Sigmoid colon (tissue), 3 donors: ENCODE measurements around the gene WSB1.

ENCODE experiments used
- POLR2A ChIP-seq, 2 donors: fragments of 450-650 bp; IDR thresholded peaks; one replicate each; pipeline ENCODE4 v1.6.1; 2016; ENCODE audit warnings: antibody characterized with exemption in 2 of 2, mild to moderate bottlenecking in 2 of 2, moderate library complexity in 2 of 2
- TF ChIP-seq, protein P1 (sequence below), 4 experiments: fragments of 450-650 bp in 3 of 4; fragments of 200-600 bp in 1 of 4; IDR thresholded peaks; one replicate each; pipeline ENCODE4 v1.5.1; 2016 to 2019; ENCODE audit warnings: antibody characterized with exemption in 4 of 4, mild to moderate bottlenecking in 3 of 4, moderate library complexity in 2 of 4

- TF ChIP-seq POLR2A (IDR thresholded peaks at IDR 0.05): no peak
- TF ChIP-seq, protein P1, sequence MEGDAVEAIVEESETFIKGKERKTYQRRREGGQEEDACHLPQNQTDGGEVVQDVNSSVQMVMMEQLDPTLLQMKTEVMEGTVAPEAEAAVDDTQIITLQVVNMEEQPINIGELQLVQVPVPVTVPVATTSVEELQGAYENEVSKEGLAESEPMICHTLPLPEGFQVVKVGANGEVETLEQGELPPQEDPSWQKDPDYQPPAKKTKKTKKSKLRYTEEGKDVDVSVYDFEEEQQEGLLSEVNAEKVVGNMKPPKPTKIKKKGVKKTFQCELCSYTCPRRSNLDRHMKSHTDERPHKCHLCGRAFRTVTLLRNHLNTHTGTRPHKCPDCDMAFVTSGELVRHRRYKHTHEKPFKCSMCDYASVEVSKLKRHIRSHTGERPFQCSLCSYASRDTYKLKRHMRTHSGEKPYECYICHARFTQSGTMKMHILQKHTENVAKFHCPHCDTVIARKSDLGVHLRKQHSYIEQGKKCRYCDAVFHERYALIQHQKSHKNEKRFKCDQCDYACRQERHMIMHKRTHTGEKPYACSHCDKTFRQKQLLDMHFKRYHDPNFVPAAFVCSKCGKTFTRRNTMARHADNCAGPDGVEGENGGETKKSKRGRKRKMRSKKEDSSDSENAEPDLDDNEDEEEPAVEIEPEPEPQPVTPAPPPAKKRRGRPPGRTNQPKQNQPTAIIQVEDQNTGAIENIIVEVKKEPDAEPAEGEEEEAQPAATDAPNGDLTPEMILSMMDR (IDR thresholded peaks at IDR 0.05): no peak
Observed at GRCh38 chr17:27299384-27300049, 5.6 kb downstream of the WSB1 start.
